Measurements from ENCODE around the gene TAC4. TPM values are rescaled to one million over a fixed set of nuclear protein-coding genes. Genes with fewer than 3 reads are reported as not detected.
A peak's percentile ranks its signal among the peaks of the same experiment; 100 is the strongest.

TAC4 gene
- total and polyA plus RNA-seq, 2 donors (not counting 3 experiments of a cell fraction or from before 2014, with no cell fraction given) = 0.19 TPM; not detected in 1

DNA sequence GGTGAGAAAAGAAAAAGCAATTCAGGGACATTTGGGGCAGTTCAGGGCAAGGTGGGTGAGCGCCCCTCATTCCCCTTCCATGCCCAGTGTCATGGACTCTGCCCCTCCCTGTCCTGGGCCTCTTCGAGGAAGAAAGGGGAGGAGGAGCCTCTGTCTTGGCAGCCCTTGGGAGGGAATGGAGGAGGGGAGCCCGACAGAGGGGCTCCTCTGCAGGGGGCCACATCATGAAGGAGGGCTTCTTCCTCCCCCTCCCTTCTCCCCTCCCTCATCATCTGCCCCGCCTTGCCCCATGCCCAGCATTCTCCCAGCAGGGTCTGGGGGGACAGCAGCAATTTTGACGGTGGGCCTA is 33.2 kb upstream of the TAC4 start:
- Histone ChIP-seq H3K9ac (replicated peaks; ENCODE audit: extremely low read depth, insufficient read depth, low read length) (no peak overlapping the region), H4K20me1 (replicated peaks; ENCODE audit: control insufficient read depth, extremely low read depth, insufficient read depth, low read length) (no peaks in the 10 kb centered on the region), H3K4me2 (ENCODE audit: insufficient read depth, low read length) (no peak overlapping the region), H3K27me3 (ENCODE audit: control insufficient read depth in 2 of 2, insufficient read depth in 2 of 2, low read length in 2 of 2) (peaks cover 19 to 23% of the 10 kb centered on the region in 2 experiments), H3K4me1 (ENCODE audit: control insufficient read depth, extremely low read depth, insufficient read depth, low read length) (no peaks in the 10 kb centered on the region), H3K79me2 (ENCODE audit: control insufficient read depth, insufficient read depth, low read length) (no peaks in the 10 kb centered on the region), H2AFZ (ENCODE audit: low read depth, low read length) (no peak overlapping the region), H3K27ac (ENCODE audit: insufficient read depth, low read depth, low read length) (no peak overlapping the region), H3K4me3 (replicated peaks in 1 of 3; ENCODE audit: insufficient read depth in 1 of 3, low read depth in 1 of 3, low read length in 3 of 3) (no peak overlapping the region), H3K9me1 (replicated peaks; ENCODE audit: control insufficient read depth, extremely low read depth, insufficient read depth, low read length) (no peaks in the 10 kb centered on the region), H3K9me3 (replicated peaks; ENCODE audit: control insufficient read depth, insufficient read depth, low read length) (no peaks in the 10 kb centered on the region), H3K36me3 (ENCODE audit: control insufficient read depth in 2 of 2, extremely low read depth in 1 of 2, insufficient read depth in 2 of 2, low read length in 2 of 2) (no peaks in the 10 kb centered on the region)
- DNase-seq (ENCODE audit: low read depth, low spot score) = no peak
- POLR2A ChIA-PET = no interaction called here
- FAIRE-seq = no peak
- CTCF ChIA-PET = interaction anchor here (0.5 to 26.9 kb wide), 23 partner anchors 9 to 324 kb away, joined by 3 to 590 read pairs (median 5); partner anchors contain the start of gene DLX3
- intact Hi-C loops (cut with micrococcal nuclease) (loop anchor here (5.0 kb wide), 1 partner anchor 71 kb away; no protein-coding TSS in a partner anchor), dilution Hi-C loops (cut with MboI; ENCODE audit: extremely low pct_ligation_motif_present, low sequenced_read_pairs) (no loop called here)
- no peak for TF ChIP-seq POLR2AphosphoS5 (IDR thresholded peaks at IDR 0.05; ENCODE audit: insufficient read depth, low read depth, low read length)
- no TSS peak for BruUV-seq (replicated peaks)

GRCh38 chr17:49880291-49881053 is 32.6 kb upstream of the TAC4 start:
- no peak overlapping the region for H3K4me2 ChIP-seq (ENCODE audit: insufficient read depth, low read length)
- peaks cover 19 to 23% of the 10 kb centered on the region in 2 experiments for H3K27me3 ChIP-seq (ENCODE audit: control insufficient read depth in 2 of 2, insufficient read depth in 2 of 2, low read length in 2 of 2)
- H2AFZ ChIP-seq (ENCODE audit: low read depth, low read length) = peak overlapping the region; percentile 43
- POLR2A ChIA-PET = no interaction called here
- CTCF ChIA-PET = interaction anchor here (0.5 to 26.9 kb wide), 27 partner anchors 9 to 1244 kb away, joined by 3 to 590 read pairs (median 4); partner anchors contain the start of gene DLX3
- intact Hi-C loops (cut with micrococcal nuclease) (loop anchor here (1.0 to 5.0 kb wide), 2 partner anchors 72 to 116 kb away; no protein-coding TSS in a partner anchor), dilution Hi-C loops (cut with MboI; ENCODE audit: extremely low pct_ligation_motif_present, low sequenced_read_pairs) (no loop called here)
- BruUV-seq (replicated peaks) = no TSS peak
- no peak overlapping the region for H3K27ac ChIP-seq (ENCODE audit: insufficient read depth, low read depth, low read length)
- no peaks in the 10 kb centered on the region for H3K4me1 ChIP-seq (ENCODE audit: control insufficient read depth, extremely low read depth, insufficient read depth, low read length)
- no peak overlapping the region for H3K4me3 ChIP-seq (replicated peaks in 1 of 3; ENCODE audit: insufficient read depth in 1 of 3, low read depth in 1 of 3, low read length in 3 of 3)
- H4K20me1 ChIP-seq (replicated peaks; ENCODE audit: control insufficient read depth, extremely low read depth, insufficient read depth, low read length) = no peaks in the 10 kb centered on the region
- H3K9me3 ChIP-seq (replicated peaks; ENCODE audit: control insufficient read depth, insufficient read depth, low read length) = no peaks in the 10 kb centered on the region
- H3K36me3 ChIP-seq (ENCODE audit: control insufficient read depth in 2 of 2, extremely low read depth in 1 of 2, insufficient read depth in 2 of 2, low read length in 2 of 2) = no peaks in the 10 kb centered on the region
- H3K79me2 ChIP-seq (ENCODE audit: control insufficient read depth, insufficient read depth, low read length) = no peaks in the 10 kb centered on the region
- TF ChIP-seq EZH2 (IDR thresholded peaks at IDR 0.05; ENCODE audit: borderline replicate concordance, low read depth, low read length, severe bottlenecking) (peak; percentile 59), GATA2 (IDR thresholded peaks at IDR 0.05; ENCODE audit: insufficient read depth, insufficient read length, low read depth, low read length) (no peak), POLR2AphosphoS5 (IDR thresholded peaks at IDR 0.05; ENCODE audit: insufficient read depth, low read depth, low read length) (no peak), CTCF (IDR thresholded peaks at IDR 0.05; ENCODE audit: extremely low read depth in 1 of 2, insufficient read depth in 1 of 2, low read depth in 1 of 2, low read length in 2 of 2) (peak; percentile 83 to 98)
- H3K9me1 ChIP-seq (replicated peaks; ENCODE audit: control insufficient read depth, extremely low read depth, insufficient read depth, low read length) = no peaks in the 10 kb centered on the region
- FAIRE-seq (peak; percentile 85), DNase-seq (ENCODE audit: low read depth, low spot score) (peak; percentile 54)
- H3K9ac ChIP-seq (replicated peaks; ENCODE audit: extremely low read depth, insufficient read depth, low read length) = no peak overlapping the region
